H1 (cell line): ENCODE measurements around the gene POLR2L. TPM values are rescaled to one million over a fixed set of nuclear protein-coding genes. Genes with fewer than 3 reads are reported as not detected.

Experiments used
- CTCF ChIA-PET: fragments of 300-600 bp; sonication (Branson Sonifier 250); formaldehyde crosslinking; loops from one replicate; lab custom pipeline; 2021; ENCODE audit not compliant: partially characterized antibody; lab: Charles Lee
- POLR2A ChIA-PET: fragments of 300-600 bp; sonication (Branson Sonifier 250); formaldehyde crosslinking; loops from one replicate; lab custom pipeline; 2021; ENCODE audit warnings: inconsistent platforms; ENCODE audit not compliant: partially characterized antibody; lab: Charles Lee
- DNase-seq, 2 experiments: peaks; one replicate each; pipeline versions ENCODE4 v3.0.0 to v3.0.0-alpha.2; 2010 to 2022; ENCODE audit warnings: low spot score in 2 of 2, low read depth in 1 of 2, mixed read lengths in 1 of 2
- FAIRE-seq: peaks from 2 replicates; lab custom pipeline; 2011; peaks lifted over from hg19 to GRCh38; lab: Jason Lieb, UNC
- H2AFZ ChIP-seq: 2 replicates; pipeline ENCODE4 v1.8.1; 2012; ENCODE audit warnings: low read length, inconsistent platforms
- H2AK5ac ChIP-seq: 2 replicates; pipeline ENCODE4 v1.6.1; 2013; ENCODE audit warnings: low read depth, low read length
- H2BK120ac ChIP-seq: replicated peaks from 2 replicates; pipeline ENCODE3; 2013; ENCODE audit warnings: low read depth, low read length, inconsistent platforms
- H2BK12ac ChIP-seq: 2 replicates; pipeline ENCODE4 v1.6.1; 2013; ENCODE audit warnings: low read depth, low read length
- H2BK15ac ChIP-seq: 2 replicates; pipeline ENCODE4 v1.6.1; 2013; ENCODE audit warnings: low read length
- H2BK20ac ChIP-seq: 2 replicates; pipeline ENCODE4 v1.6.1; 2013; ENCODE audit warnings: low read length
- H2BK5ac ChIP-seq: 2 replicates; pipeline ENCODE4 v1.6.1; 2013; ENCODE audit warnings: low read depth, low read length
- H3K14ac ChIP-seq: 2 replicates; pipeline ENCODE4 v1.6.1; 2013; ENCODE audit warnings: inconsistent platforms; ENCODE audit not compliant: insufficient read length
- H3K18ac ChIP-seq: 2 replicates; pipeline ENCODE4 v1.6.1; 2013; ENCODE audit warnings: low read length; ENCODE audit errors: extremely low read depth
- H3K23ac ChIP-seq: 2 replicates; pipeline ENCODE4 v1.6.1; 2013; ENCODE audit warnings: inconsistent platforms; ENCODE audit not compliant: insufficient read length
- H3K23me2 ChIP-seq: 2 replicates; pipeline ENCODE4 v1.6.1; 2013; ENCODE audit warnings: low read depth, low read length
- H3K27ac ChIP-seq: 2 replicates; pipeline ENCODE4 v1.6.1; 2011; ENCODE audit warnings: low read depth, low read length, inconsistent platforms
- H3K27me3 ChIP-seq, 4 experiments: replicated peaks in 1 of 4; 1 replicate in 1 of 4; 2 replicates in 3 of 4; pipeline versions ENCODE4 v1.6.1 to v1.8.1; 2011 to 2013; ENCODE audit warnings: low read length in 3 of 4, mild to moderate bottlenecking in 3 of 4, inconsistent platforms in 2 of 4, mixed read lengths in 2 of 4, moderate library complexity in 1 of 4; ENCODE audit not compliant: control insufficient read depth in 3 of 4, insufficient read depth in 3 of 4; ENCODE audit errors: extremely low read depth in 1 of 4
- H3K36me3 ChIP-seq, 4 experiments: 2 replicates each; pipeline versions ENCODE4 v1.6.1 to v1.8.1; 2011 to 2013; ENCODE audit warnings: mild to moderate bottlenecking in 4 of 4, low read length in 3 of 4, moderate library complexity in 2 of 4, control low read depth in 1 of 4, inconsistent platforms in 1 of 4; ENCODE audit not compliant: insufficient read depth in 4 of 4, control insufficient read depth in 2 of 4
- H3K4ac ChIP-seq: replicated peaks from 2 replicates; pipeline ENCODE3; 2013; ENCODE audit warnings: low read length, low read depth, mixed read lengths, inconsistent platforms; ENCODE audit not compliant: insufficient read length
- H3K4me1 ChIP-seq, 4 experiments: replicated peaks in 1 of 4; 1 replicate in 1 of 4; 2 replicates in 3 of 4; pipeline versions ENCODE4 v1.6.1 to v1.8.1; 2011 to 2013; ENCODE audit warnings: low read length in 3 of 4, inconsistent platforms in 2 of 4, mixed read lengths in 1 of 4; ENCODE audit not compliant: insufficient read depth in 4 of 4, control insufficient read depth in 3 of 4
- H3K4me2 ChIP-seq, 2 experiments: 2 replicates each; pipeline versions ENCODE4 v1.6.1 to v1.8.1; 2011 to 2013; ENCODE audit warnings: low read depth in 2 of 2, low read length in 2 of 2, control low read depth in 1 of 2, inconsistent platforms in 1 of 2, mild to moderate bottlenecking in 1 of 2; ENCODE audit not compliant: insufficient read depth in 1 of 2
- H3K4me3 ChIP-seq, 4 experiments: fragments of 200-600, 300-600 bp in 1 of 4; sonication (generic), shearing (Covaris generic), sonication (Bioruptor Twin) in 1 of 4; 2 replicates each; pipeline versions ENCODE4 v1.5.1 to v1.8.1; 2011 to 2016; ENCODE audit warnings: low read length in 4 of 4, low read depth in 3 of 4, control low read depth in 2 of 4, inconsistent platforms in 2 of 4, mild to moderate bottlenecking in 2 of 4, mixed read lengths in 1 of 4, moderate library complexity in 1 of 4; ENCODE audit not compliant: insufficient read depth in 2 of 4; ENCODE audit errors: extremely low read depth in 1 of 4
- H3K56ac ChIP-seq: replicated peaks from 2 replicates; pipeline ENCODE3; 2013; ENCODE audit warnings: low read depth, mild to moderate bottlenecking, mixed read lengths, low read length, inconsistent platforms; ENCODE audit not compliant: insufficient read length
- H3K79me1 ChIP-seq: 2 replicates; pipeline ENCODE4 v1.6.1; 2013; ENCODE audit warnings: low read depth, low read length, control low read depth
- H3K79me2 ChIP-seq, 2 experiments: 2 replicates each; pipeline versions ENCODE4 v1.6.1 to v1.8.1; 2012 to 2013; ENCODE audit warnings: low read length in 2 of 2, mild to moderate bottlenecking in 2 of 2, inconsistent platforms in 1 of 2; ENCODE audit not compliant: insufficient read depth in 2 of 2, control insufficient read depth in 1 of 2
- H3K9ac ChIP-seq, 4 experiments: replicated peaks in 1 of 4; 1 replicate in 1 of 4; 2 replicates in 3 of 4; pipeline versions ENCODE4 v1.6.1 to v1.8.1; 2011 to 2013; ENCODE audit warnings: low read depth in 3 of 4, low read length in 3 of 4, control low read depth in 2 of 4, mild to moderate bottlenecking in 2 of 4, moderate library complexity in 2 of 4, inconsistent platforms in 1 of 4; ENCODE audit errors: extremely low read depth in 1 of 4
- H3K9me3 ChIP-seq, 2 experiments: 2 replicates each; pipeline versions ENCODE4 v1.6.1 to v1.8.1; 2012 to 2013; ENCODE audit warnings: mild to moderate bottlenecking in 2 of 2, moderate library complexity in 2 of 2, control low read depth in 1 of 2, inconsistent platforms in 1 of 2, low read depth in 1 of 2, low read length in 1 of 2, mixed read lengths in 1 of 2; ENCODE audit not compliant: insufficient read depth in 2 of 2
- H4K20me1 ChIP-seq, 2 experiments: replicated peaks in 1 of 2; 2 replicates each; pipeline versions ENCODE3 to v1.8.1; 2011 to 2013; ENCODE audit warnings: inconsistent platforms in 2 of 2, low read length in 2 of 2, mild to moderate bottlenecking in 1 of 2; ENCODE audit not compliant: insufficient read depth in 2 of 2, control insufficient read depth in 1 of 2
- H4K5ac ChIP-seq: 2 replicates; pipeline ENCODE4 v1.6.1; 2013; ENCODE audit warnings: low read length, low read depth, mixed read lengths, inconsistent platforms; ENCODE audit not compliant: insufficient read length
- H4K8ac ChIP-seq: 2 replicates; pipeline ENCODE4 v1.8.0; 2013; ENCODE audit warnings: mild to moderate bottlenecking, moderate library complexity, low read length, inconsistent platforms; ENCODE audit not compliant: insufficient read depth; ENCODE audit errors: extremely low read depth
- H4K91ac ChIP-seq: replicated peaks from 2 replicates; pipeline ENCODE3; 2013; ENCODE audit warnings: low read length, mixed read lengths, inconsistent platforms; ENCODE audit not compliant: insufficient read length
- BCL11A ChIP-seq, 2 experiments: IDR thresholded peaks; one replicate each; pipeline ENCODE4 v1.6.1; 2011; ENCODE audit warnings: low read depth in 2 of 2, low read length in 2 of 2, mild to moderate bottlenecking in 2 of 2
- KDM1A ChIP-seq: fragments of 200-600, 300-600 bp; sonication (generic); IDR thresholded peaks from 2 replicates; pipeline ENCODE4 v1.7.1; 2016; ENCODE audit warnings: mild to moderate bottlenecking, low read length, borderline replicate concordance
- NANOG ChIP-seq: IDR thresholded peaks from 2 replicates; pipeline ENCODE4 v1.6.1; 2011; ENCODE audit warnings: low read length, low read depth, mild to moderate bottlenecking, inconsistent platforms; ENCODE audit not compliant: insufficient read depth, poor library complexity, severe bottlenecking
- RAD21 ChIP-seq, 2 experiments: IDR thresholded peaks in 1 of 2; conservative IDR thresholded peaks in 1 of 2; 2 replicates each; pipeline ENCODE4 v1.6.1; 2011; ENCODE audit warnings: low read depth in 2 of 2, low read length in 2 of 2, improper control_type of control experiment in 1 of 2, inconsistent platforms in 1 of 2, mild to moderate bottlenecking in 1 of 2, moderate library complexity in 1 of 2
- TAF1 ChIP-seq: IDR thresholded peaks from 2 replicates; pipeline ENCODE4 v1.6.1; 2011; ENCODE audit warnings: mild to moderate bottlenecking, low read depth, low read length
- ZNF274 ChIP-seq: IDR thresholded peaks from 2 replicates; pipeline ENCODE4 v1.7.0; 2012; ENCODE audit warnings: low read length, borderline replicate concordance; ENCODE audit errors: extremely low read depth
- WGBS, 2 experiments: shearing (Covaris generic) in 1 of 2; methylation state at CpG; one replicate each; pipeline versions ENCODE4 v1.1.6 to v1.1.7; 2013 to 2015; ENCODE audit warnings: low lambda C conversion rate in 2 of 2, mixed read lengths in 2 of 2, inconsistent platforms in 1 of 2, low coverage in 1 of 2, missing lambda C conversion rate in 1 of 2; ENCODE audit not compliant: insufficient replicate concordance in 2 of 2, insufficient coverage in 1 of 2, insufficient read length in 1 of 2; ENCODE audit errors: extremely low coverage in 1 of 2, missing lambda C conversion rate in 1 of 2; 5-methylcytosine and 5-hydroxymethylcytosine counted together
- polyA plus RNA-seq, 7 experiments: library from polyadenylated mRNA; depleted of rRNA in 3 of 7; stranded (reverse) in 5 of 7; unstranded in 2 of 7; fragments of >200 nt in 5 of 7; fragments of 200-250 nt in 2 of 7; gene quantifications; 1 replicate in 5 of 7; 2 replicates in 1 of 7; 4 replicates in 1 of 7; pipeline versions ENCODE4 v1.2.1 to v1.2.3, GENCODE V29; 2011 to 2013; ENCODE audit warnings: missing spikeins in 2 of 7, mixed read lengths in 2 of 7
- total RNA-seq: library from RNA; stranded (reverse); fragmentation: NEBNext Ultra II Directional; extraction: Animal tissue kit (Norgen Biotek cat#: 25700); gene quantifications from 2 replicates; pipeline ENCODE4 v1.2.1, GENCODE V29; 2021
- TF ChIP-seq, protein P1 (sequence below), 3 experiments: IDR thresholded peaks; 1 replicate in 2 of 3; 2 replicates in 1 of 3; pipeline versions ENCODE4 v1.5.1 to v1.6.1; 2011; ENCODE audit warnings: low read length in 3 of 3, mild to moderate bottlenecking in 3 of 3, inconsistent platforms in 2 of 3, low read depth in 1 of 3, moderate library complexity in 1 of 3; ENCODE audit not compliant: insufficient read depth in 1 of 3; ENCODE audit errors: control extremely low read depth in 1 of 3

The POLR2L gene
- total and polyA plus RNA-seq, 2 of the 8 experiments (the other 6 are each of a cell fraction or from before 2014, with no cell fraction given), result 140 to 151 TPM

DNA sequence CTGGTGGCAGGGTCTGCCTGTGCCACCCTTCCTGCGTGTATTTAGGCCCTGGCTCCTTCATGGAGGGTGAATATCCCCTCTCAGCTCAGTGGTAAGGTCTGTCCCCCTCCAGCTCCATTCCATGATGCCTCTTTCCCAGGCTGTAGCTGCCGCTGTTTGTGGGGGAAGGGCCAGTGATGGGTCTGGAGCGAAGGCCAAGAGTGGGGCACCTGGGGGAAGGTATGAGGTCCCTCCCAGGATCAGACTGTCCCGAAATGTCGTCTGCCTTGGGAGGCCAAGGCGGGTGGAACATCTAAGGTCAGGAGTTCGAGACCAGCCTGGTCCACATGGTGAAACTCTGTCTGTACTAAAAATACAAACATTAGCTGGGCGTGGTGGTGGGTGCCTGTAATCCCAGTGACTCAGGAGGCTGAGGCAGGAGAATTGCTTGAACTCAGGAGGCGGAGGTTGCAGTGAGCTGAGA lies 8.4 kb downstream of the POLR2L start:
- no peak overlapping the region for H4K5ac ChIP-seq
- H3K4me1 ChIP-seq, result peaks cover 0 to 45% (median 34%) of the 10 kb centered on the region in 4 experiments; a peak in 6 of 7 replicates
- ChIA-PET POLR2A (interaction anchor here (1.0 to 53.0 kb wide), 5 partner anchors 4 to 466 kb away, joined by 3 to 1917 read pairs (median 234); partner anchors contain the start of genes CD151, CEND1, CRACR2B and PIDD1), CTCF (interaction anchor here (1.2 to 2.5 kb wide), 5 partner anchors 11 to 35 kb away, joined by 3 to 17 read pairs (median 5); partner anchors contain the start of gene PNPLA2)
- H3K79me2 ChIP-seq, result no peaks in the 10 kb centered on the region; a peak in 1 of 4 replicates
- no peak overlapping the region for H2BK20ac ChIP-seq
- TF ChIP-seq BCL11A (IDR thresholded peaks at IDR 0.05; ENCODE audit: low read depth in 2 of 2, low read length in 2 of 2) (no peak), KDM1A (no peak), NANOG (no peak), ZNF274 (no peak), TAF1 (no peak), RAD21 (IDR thresholded peaks at IDR 0.05 in 1 of 2, conservative IDR thresholded peaks at IDR 0.05 in 1 of 2; ENCODE audit: low read depth in 2 of 2, low read length in 2 of 2) (no peak)
- TF ChIP-seq, protein P1, sequence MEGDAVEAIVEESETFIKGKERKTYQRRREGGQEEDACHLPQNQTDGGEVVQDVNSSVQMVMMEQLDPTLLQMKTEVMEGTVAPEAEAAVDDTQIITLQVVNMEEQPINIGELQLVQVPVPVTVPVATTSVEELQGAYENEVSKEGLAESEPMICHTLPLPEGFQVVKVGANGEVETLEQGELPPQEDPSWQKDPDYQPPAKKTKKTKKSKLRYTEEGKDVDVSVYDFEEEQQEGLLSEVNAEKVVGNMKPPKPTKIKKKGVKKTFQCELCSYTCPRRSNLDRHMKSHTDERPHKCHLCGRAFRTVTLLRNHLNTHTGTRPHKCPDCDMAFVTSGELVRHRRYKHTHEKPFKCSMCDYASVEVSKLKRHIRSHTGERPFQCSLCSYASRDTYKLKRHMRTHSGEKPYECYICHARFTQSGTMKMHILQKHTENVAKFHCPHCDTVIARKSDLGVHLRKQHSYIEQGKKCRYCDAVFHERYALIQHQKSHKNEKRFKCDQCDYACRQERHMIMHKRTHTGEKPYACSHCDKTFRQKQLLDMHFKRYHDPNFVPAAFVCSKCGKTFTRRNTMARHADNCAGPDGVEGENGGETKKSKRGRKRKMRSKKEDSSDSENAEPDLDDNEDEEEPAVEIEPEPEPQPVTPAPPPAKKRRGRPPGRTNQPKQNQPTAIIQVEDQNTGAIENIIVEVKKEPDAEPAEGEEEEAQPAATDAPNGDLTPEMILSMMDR (IDR thresholded peaks at IDR 0.05; ENCODE audit: control extremely low read depth in 1 of 3, insufficient read depth in 1 of 3, low read depth in 1 of 3, low read length in 3 of 3), result no peak
- no peak overlapping the region for H3K18ac ChIP-seq
- no peak overlapping the region for H2BK15ac ChIP-seq
- H3K4me3 ChIP-seq, result peak overlapping the region; percentile 51 to 76 (median 58); a peak in 6 of 8 replicates
- peaks cover 29% of the 10 kb centered on the region for H3K23me2 ChIP-seq
- FAIRE-seq (no peak), DNase-seq (no peak)
- 69% methylated on average over 8 of the region's 9 CpGs; no CpG with 5 or more reads in 1 of the 2 experiments for WGBS, 2 experiments
- no peak overlapping the region for H2BK5ac ChIP-seq
- H3K4me2 ChIP-seq, result peak overlapping the region; percentile 81 to 84
- peaks cover 0 to 18% (median 10%) of the 10 kb centered on the region in 4 experiments; a peak in 5 of 8 replicates for H3K36me3 ChIP-seq
- 0 out of 2 replicates have a peak overlapping the region, but pooled peaks have one; percentile 23 for H2BK12ac ChIP-seq
- H4K20me1 ChIP-seq, result peaks cover 2 to 29% of the 10 kb centered on the region in 2 experiments
- no peaks in the 10 kb centered on the region for H3K9me3 ChIP-seq
- H2AFZ ChIP-seq, result no peak overlapping the region
- H3K23ac ChIP-seq, result no peak overlapping the region
- H4K91ac ChIP-seq, result no peak overlapping the region
- H3K27ac ChIP-seq, result no peak overlapping the region
- peak overlapping the region in 1 of 4 experiments; percentile 62; a peak in 2 of 7 replicates for H3K9ac ChIP-seq
- no peak overlapping the region for H2BK120ac ChIP-seq
- no peak overlapping the region; the same call in 1 of the 2 replicates for H4K8ac ChIP-seq
- H3K27me3 ChIP-seq, result peaks cover 6 to 28% (median 24%) of the 10 kb centered on the region in 4 experiments
- H3K56ac ChIP-seq, result no peak overlapping the region
- H2AK5ac ChIP-seq, result no peak overlapping the region
- no peaks in the 10 kb centered on the region; the same call in 1 of the 2 replicates for H3K79me1 ChIP-seq
- no peak overlapping the region for H3K4ac ChIP-seq
- H3K14ac ChIP-seq, result no peak overlapping the region
